ENCODE measurements around the gene ANO8. TPM values are rescaled to one million over a fixed set of nuclear protein-coding genes. Genes with fewer than 3 reads are reported as not detected.

The ANO8 gene
- total and polyA plus RNA-seq, 2 experiments from 2014 or later: 4.5 to 24.9 TPM

- TF ChIP-seq CTCF (conservative IDR thresholded peaks at IDR 0.05; ENCODE audit: low read depth in 2 of 2) (no peak), JUNB (IDR thresholded peaks at IDR 0.05; ENCODE audit: unreplicated experiment) (no peak), EZH2 (IDR thresholded peaks at IDR 0.05; ENCODE audit: low read depth, unreplicated experiment) (no peak), STAT1 (IDR thresholded peaks at IDR 0.05; ENCODE audit: unreplicated experiment) (no peak), ETS1 (IDR thresholded peaks at IDR 0.05) (no peak)
Measured at GRCh38 chr19:17293605-17294004, 41.0 kb downstream of the ANO8 start (continued).

- Mint-ChIP-seq H3K36me3 (ENCODE audit: low read depth) (peaks cover 16% of the 10 kb centered on the region), H3K9me3 (peaks cover 3% of the 10 kb centered on the region; the same call in 1 of the 3 replicates), H3K27me3 (ENCODE audit: insufficient read depth, low read depth, poor library complexity) (peaks cover 22% of the 10 kb centered on the region), H3K27ac (peak overlapping the region; percentile 93), H3K4me3 (peak overlapping the region; percentile 82), H3K4me1 (peaks cover 6% of the 10 kb centered on the region)
- H3F3A ChIP-seq (replicated peaks; ENCODE audit: low read depth): peaks cover 20% of the 10 kb centered on the region
- peaks cover 11% of the 10 kb centered on the region for H3K4me1 ChIP-seq (ENCODE audit: insufficient read depth)
- peak overlapping the region; percentile 83; the same call in 1 of the 2 replicates for H2AFZ ChIP-seq
- no peaks in the 10 kb centered on the region; the same call in 1 of the 2 replicates for H3K36me3 ChIP-seq (ENCODE audit: insufficient read depth)
- H3K9me2 ChIP-seq (ENCODE audit: insufficient read depth): no peaks in the 10 kb centered on the region
- H3K4me3 ChIP-seq: peak overlapping the region; percentile 61
- TF ChIP-seq EZH2 (IDR thresholded peaks at IDR 0.05; ENCODE audit: low read depth, unreplicated experiment) (no peak), CTCF (conservative IDR thresholded peaks at IDR 0.05; ENCODE audit: low read depth in 2 of 2) (peak; percentile 63 to 79), JUNB (IDR thresholded peaks at IDR 0.05; ENCODE audit: unreplicated experiment) (no peak), CREB1 (CRISPR knock-in tag; IDR thresholded peaks at IDR 0.05; ENCODE audit: low read depth) (no peak), EZH2phosphoT487 (IDR thresholded peaks at IDR 0.05; ENCODE audit: unreplicated experiment) (no peak), NANOG (IDR thresholded peaks at IDR 0.05; ENCODE audit: borderline replicate concordance) (no peak), POLR2AphosphoS5 (IDR thresholded peaks at IDR 0.05; ENCODE audit: low read depth) (peak; percentile 97), REST (IDR thresholded peaks at IDR 0.05; ENCODE audit: unreplicated experiment) (no peak), STAT1 (IDR thresholded peaks at IDR 0.05; ENCODE audit: unreplicated experiment) (no peak), ETS1 (IDR thresholded peaks at IDR 0.05) (no peak), ZNF331 (CRISPR knock-in tag; IDR thresholded peaks at IDR 0.05; ENCODE audit: low read depth) (no peak)
- H3K79me2 ChIP-seq (replicated peaks; ENCODE audit: insufficient read depth): peaks cover 12% of the 10 kb centered on the region
- H3K27ac ChIP-seq (ENCODE audit: low read depth): peak overlapping the region; percentile 94
- peak overlapping the region; percentile 83 for H3K4me2 ChIP-seq
- H3K27me3 ChIP-seq (ENCODE audit: insufficient read depth): no peaks in the 10 kb centered on the region
- DNase-seq (ENCODE audit: low spot score) (peak; percentile 93), ATAC-seq (peak; percentile 84)
- H4K20me1 ChIP-seq (replicated peaks; ENCODE audit: insufficient read depth): no peaks in the 10 kb centered on the region; the same call in 1 of the 2 replicates
Measured at GRCh38 chr19:17292301-17293074, 42.2 kb downstream of the ANO8 start.
